Colon (tissue), 2 donors: Measurements from ENCODE around the gene SLC66A2.
"Not testable (repeated sequence)": the region's sequence is repeated elsewhere in the genome, so short reads cannot be mapped to it uniquely, and the experiment has no call there.

Experiments
- FAIRE-seq: peaks from 2 replicates; lab custom pipeline; 2012; peaks lifted over from hg19 to GRCh38; lab: Jason Lieb, UNC
- donor health status: control.
- donor health status: control.

SLC66A2 gene

DNA sequence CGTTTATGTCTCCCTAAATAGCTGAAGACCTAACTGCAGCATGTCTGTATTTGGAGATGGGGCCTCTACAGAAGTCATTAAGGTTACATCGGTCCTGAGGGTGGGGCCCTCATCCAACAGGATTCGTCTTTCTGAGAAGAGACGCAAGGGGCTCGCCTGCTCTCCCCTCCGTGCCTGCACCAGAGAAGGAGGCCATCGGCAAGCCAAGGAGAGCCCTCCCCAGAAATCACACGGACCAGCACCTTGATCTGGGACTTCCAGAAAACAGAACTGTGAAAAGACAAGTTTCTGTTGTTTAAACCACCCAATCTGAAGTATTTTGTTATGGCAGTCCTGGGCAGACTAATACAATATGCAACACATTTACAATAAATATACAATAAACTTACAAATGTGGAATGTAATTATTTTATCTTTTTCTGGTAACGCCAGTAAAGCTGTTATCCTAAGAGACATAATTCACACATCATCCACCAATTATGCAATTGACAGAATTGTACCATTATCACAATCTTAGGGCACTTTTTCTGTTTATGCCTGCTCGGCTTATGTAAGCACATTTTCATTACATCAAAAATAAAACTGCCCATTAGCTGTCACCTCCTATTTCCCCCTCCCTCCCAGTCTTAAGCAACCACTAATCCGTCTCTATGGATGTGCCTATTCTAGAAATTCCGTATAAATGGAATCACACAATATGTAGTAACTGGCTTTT lies 19.1 kb upstream of the SLC66A2 start:
- FAIRE-seq = no peak

DNA sequence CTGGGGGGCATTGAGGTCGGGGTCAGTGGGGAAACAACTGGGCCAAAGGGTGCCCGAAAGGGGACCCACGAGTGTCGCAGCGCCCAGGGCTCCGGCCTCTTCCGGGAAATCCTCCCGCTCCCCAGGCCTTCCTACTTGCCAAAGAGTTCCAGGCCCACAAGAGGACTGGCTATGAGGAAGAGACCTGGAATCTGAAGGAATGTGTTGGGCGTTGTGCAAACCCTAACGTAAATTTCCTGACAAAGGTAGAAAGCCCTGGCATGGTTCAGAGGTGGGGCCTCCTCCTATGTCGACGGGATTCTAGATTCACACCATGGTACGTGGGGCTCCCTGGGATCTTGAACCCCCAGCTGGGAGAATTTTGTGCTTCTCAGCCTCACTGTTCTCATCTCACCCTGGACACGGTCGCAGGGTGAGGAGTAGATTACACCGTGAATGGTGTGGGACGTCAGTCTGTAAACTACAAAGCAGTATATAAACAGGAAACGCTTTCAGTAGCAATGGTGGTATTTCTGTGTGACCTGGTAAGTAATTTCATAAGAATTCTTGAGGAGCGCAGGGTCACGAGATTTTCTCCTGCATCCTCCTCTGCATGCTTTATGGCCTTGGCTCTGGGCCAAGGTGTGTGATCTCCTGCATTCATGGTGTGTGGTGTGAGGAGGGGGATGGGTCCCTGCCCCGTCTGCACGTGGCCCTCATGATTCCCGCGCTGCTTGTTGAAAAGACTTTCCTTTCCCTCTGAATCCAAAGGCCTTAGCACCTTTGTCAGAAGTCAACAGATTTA lies 13.9 kb upstream of the SLC66A2 start:
- FAIRE-seq = no peak

DNA sequence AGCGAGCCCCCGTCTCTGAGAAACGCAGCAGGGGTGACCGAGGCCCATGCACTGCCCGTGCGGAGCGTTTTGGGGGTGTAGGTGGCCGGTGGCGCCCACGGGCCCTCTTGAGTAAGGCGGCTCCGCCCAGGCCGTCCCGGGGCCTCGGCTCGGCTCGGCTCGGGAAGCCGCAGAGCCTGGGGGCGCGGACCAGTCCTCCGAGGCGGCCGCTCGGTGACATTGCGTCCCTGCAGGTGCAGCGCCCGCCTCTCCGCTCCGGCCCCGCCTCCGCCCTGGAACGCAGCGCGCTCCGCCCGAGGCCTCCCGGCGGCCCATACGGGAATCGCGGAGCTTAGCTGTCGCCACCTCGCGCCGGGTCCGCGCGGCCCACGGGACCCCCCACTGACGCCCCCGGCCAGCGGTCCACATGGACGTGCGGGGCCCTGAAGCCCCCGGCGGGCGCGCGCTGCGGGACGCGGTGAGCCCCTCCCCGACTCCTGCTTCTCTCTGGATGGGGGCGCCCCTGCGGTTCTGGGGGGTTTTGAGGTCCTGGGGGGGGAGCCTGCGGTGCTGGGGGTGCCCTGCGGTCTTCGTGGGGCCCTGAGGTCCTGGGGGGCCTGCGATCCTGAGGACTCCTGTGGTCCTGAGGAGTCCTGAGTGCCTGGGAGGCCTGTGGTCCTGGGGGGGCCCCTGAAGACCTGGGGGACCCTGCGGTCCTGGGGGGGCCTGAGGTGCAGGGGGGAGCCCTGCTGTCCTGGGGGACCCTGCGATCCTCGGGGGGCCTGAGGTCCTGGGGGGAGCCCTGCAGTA lies 13.1 kb upstream of the SLC66A2 start, which contains the start of gene HSBP1L1:
TSS of gene HSBP1L1 (plus strand) at position 314 of the 789 bp plus-strand sequence. CDS start at position 407, 93 bp downstream.
- no peak for FAIRE-seq

DNA sequence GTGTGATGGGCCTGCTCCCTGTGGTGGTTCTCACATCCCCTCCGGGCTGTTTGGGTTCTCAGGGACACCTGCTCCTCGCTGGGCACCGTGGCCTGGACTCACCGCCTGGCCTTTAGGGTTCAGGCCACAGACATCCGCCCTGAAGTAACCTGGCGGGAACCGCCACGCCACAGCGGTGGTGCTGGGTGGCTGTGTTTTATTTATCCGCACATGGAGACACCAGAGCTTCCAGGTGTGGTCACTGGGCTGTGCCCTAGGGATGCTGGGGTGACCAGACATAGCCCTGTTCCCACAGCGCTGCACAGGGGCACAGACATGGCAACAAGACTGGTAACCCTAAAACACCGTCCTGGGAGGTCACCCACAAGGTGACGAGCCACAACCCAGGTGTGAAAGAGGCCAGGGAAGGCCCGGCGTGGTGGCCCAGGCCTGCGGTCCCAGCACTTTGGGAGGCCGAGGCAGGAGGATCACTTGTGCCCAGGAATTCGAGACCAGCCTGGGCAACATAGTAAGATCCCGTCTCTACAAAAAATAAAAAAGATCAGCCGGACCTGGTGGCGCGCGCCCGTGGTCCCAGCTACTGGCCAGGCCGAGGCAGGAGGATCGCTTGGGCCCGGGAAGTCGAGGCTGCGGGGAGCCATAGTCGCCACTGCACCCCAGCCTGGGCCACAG lies 12.3 kb upstream of the SLC66A2 start:
- no peak for FAIRE-seq

DNA sequence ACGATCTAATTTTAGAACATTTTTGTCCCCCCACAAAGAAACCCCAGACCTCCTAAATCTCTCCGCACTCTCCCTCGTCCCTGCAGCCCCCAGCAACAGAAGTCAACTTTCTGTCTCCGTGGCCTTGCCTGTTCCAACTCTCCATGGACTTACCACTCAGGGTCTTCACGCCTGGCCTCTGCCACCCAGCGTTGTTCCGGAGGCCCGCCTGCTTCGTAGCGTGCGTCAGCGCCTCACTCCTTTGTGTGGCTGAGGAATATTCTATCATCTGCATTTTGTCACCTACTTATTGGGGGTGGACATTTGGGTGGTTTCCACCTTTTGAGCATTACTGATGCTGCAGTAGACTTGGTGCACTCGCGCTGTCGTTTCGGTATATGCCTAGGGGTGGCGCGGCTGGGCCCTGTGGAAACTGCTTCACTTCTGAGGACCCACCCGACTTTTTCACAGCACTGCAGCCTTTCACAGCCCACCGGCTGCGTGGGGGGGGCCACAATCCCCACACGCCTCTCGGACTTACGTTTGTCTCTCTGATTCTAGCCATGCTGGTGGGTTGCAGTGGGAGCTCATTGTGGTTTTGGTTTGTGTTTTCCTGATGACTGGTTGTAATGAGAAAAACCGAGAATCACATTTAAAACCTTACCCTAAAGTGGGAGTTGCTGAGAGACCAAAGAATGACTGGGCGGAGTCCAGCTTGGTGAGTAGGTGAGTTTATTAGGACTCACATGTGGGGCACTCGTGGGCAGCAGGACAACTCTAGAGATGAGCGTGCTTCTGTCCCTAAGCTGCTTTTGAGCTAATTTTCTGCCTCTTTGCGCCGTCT lies 11.6 kb upstream of the SLC66A2 start:
- no peak for FAIRE-seq

DNA sequence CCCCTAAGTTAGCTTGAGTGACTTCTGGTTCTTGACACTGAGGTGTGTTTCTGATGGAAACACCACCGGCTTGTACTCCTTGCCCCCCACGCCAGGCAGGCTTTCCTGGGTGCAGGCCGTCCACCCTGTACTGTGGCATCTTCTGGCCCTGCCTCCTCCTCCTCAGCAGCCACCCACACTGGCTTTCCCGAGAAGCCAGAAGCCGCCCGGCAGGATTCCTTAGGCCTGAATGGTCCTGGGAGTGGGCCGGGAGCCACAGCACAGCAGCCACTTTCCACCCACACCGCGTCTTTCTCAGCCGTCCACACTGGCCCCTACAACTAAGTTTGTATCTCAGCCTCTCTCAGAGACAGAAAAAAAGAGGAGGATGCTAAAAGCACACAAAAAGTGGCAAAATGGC lies 10.9 kb upstream of the SLC66A2 start:
- FAIRE-seq = no peak

DNA sequence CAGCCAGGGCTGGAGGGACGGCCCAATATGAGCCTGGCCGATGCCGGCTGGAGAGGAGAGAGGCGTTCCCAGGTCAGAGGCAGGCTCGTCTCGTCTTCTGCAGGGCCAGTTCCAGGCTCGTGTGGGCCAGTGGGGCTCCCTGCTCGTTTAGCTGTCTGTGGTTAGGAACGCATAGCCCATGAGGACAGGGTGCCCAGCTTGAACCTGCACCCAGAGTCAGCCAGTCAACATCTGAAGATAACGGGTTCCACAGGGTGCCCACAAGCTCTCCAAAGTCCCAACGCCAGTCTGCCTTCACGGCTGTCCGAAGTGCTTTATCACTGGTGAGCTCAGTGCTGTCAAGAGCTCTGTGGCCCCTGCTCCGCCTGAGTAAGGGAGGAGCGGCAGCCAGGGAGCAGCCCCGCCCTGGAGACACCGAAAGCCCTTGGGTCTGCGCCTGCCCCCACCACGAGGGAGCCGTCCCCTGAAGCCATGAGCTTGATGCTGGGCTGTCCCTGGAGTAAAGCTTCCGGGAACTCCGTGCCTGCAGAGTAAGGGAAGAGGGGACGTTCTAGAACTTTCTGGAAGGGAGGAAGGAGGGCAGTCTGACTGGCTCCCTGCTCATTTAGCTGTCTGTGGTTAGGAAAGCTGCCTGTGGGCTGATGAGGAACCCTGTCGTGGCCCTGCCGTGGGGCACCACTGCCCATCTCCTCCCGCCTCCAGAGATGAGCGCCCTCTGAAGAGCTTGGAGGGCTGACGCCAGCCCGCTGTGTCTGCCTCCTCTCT lies 10.3 kb upstream of the SLC66A2 start:
- no peak for FAIRE-seq

DNA sequence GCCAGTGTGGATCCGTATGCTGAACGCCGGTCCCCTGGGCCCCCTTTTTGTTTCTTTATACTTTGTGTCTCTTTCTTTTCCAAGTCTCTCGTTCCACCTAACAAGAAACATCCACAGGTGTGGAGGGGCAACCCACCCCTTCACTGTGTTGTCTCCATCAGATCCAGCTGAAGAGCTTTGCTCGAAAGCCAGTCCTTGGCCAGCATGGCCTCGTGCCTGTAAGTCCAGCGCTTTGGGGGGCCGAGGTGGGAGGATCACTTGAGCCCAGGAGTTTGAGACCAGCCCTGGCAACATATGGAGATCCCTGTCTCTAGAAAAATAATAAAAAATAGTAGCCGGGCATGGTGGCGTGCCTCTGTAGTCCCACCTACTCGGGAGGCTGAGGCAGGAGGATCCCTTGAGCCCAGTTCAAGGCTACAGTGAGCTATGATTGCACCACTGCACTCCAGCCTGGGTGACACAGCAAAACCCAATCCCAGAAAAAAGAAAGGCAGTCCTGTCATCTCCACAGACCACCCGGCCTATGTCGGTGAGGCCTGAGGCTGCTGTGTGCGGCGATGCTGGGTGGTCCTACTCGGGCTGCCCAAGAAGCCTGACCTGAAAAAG lies 9.6 kb upstream of the SLC66A2 start:
- no peak for FAIRE-seq

DNA sequence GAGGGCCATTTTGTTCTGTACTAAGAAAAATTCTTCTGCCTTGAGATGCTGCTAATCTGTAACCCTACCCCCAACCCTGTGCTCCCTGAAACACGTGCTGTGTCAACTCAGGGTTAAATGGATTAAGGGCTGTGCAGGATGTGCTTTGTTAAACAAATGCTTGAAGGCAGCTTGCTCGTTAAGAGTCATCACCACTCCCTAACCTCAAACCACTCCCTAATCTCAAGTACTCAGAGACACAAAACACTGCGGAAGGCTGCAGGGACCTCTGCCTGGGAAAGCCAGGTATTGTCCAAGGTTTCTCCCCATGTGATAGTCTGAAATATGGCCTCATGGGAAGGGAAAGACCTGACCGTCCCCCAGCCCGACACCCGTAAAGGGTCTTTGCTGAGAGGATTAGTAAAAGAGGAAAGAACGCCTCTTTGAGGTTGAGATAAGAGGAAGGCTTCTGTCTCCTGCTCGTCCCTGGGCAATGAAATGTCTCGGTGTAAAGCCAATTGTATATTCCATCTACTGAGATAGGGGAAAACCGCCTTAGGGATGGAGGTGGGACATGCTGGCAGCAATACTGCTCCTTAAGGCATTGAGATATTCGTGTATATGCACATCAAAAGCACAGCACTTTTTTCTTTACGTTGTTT lies 8.8 kb upstream of the SLC66A2 start:
- FAIRE-seq = not testable (repeated sequence)

DNA sequence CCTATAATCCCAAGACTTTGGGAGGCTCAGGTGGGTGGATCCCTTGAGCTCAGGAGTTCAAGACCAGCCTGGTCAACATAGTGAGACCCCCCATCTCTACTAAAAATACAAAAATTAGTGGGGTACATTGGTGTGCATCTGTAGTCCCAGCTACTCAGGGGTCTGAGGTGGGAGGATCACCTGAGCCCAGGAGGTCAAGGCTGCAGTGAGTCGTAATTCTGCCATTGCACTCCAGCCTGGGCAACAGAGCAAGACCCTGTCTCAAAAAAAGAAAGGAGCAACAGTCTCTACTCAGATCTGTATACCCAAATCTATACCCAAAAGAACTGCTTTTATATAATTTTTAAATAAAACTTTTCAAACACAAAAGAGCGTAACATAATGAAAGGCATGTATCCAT lies 7.5 kb upstream of the SLC66A2 start:
- FAIRE-seq = no peak

DNA sequence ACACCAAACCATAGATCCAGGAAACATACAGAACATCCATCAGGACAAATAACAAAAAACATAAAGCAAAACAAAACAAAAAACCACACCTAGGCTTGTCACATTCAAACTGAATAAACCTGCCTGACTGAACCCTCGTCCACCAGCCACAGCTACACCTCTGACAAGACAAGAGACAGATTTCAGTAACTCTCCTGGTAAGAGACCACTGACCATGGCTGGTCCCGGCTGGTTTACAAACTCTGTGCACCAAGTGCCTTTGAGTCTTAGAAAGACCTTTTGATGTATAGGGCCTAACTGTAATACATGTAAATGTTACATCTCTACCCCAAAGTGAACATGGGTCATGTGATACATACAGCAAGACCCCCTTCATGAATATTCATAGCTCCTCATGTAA lies 4.8 kb upstream of the SLC66A2 start:
- no peak for FAIRE-seq

DNA sequence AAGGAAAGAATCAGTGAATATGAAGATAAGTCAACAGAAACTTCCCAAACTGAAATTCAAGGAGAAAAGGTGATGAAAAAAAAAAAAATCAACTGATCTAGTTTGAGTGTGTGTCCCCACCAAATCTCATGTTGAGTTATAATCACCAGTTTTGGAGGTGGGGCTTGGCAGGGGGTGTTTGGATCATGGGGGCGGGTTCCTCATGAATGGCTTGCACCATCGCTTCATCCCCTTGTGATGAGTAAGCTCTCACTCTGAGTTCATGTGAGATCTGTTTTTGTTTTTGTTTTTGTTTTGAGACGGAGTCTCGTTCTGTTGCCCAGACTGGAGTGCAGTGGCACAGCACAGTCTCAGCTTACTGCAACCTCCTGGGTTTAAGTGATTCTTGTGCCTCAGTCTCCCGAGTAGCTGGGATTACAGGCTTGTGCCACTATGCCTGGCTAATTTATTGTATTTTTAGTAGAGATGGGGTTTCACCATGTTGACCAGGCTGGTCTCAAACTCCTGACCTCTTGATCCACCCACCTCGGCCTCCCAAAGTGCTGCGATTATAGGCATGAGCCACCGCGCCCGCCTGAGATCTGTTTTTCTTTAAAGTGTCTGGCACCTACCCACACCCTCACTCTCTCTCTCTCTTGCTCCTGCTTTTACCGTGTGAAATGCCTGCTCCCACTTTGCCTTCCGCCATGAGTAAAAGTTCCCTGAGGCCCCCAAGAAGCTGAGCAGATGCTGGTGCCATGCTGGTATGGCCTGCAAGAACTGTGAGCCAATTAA lies 4.0 kb upstream of the SLC66A2 start:
- no peak for FAIRE-seq

DNA sequence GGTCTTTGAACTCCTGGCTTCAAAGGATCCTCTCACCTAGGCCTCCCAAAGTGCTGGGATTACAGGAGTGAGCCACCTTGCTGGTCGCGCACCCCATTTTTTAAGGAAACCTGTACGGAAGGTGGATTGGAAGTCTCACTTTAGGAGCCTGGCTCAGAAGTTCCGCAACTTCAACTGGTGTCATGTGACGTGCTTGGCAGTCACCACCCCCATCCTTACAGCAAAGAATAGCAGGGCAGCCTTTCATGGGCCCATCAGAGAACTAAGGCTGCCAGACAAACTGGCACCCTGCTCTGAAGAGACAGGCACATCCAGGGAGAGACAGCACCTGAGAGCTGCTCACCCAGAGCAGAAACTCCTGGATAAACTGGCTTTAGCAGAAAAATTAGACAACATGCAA lies 3.3 kb upstream of the SLC66A2 start:
- FAIRE-seq = no peak

DNA sequence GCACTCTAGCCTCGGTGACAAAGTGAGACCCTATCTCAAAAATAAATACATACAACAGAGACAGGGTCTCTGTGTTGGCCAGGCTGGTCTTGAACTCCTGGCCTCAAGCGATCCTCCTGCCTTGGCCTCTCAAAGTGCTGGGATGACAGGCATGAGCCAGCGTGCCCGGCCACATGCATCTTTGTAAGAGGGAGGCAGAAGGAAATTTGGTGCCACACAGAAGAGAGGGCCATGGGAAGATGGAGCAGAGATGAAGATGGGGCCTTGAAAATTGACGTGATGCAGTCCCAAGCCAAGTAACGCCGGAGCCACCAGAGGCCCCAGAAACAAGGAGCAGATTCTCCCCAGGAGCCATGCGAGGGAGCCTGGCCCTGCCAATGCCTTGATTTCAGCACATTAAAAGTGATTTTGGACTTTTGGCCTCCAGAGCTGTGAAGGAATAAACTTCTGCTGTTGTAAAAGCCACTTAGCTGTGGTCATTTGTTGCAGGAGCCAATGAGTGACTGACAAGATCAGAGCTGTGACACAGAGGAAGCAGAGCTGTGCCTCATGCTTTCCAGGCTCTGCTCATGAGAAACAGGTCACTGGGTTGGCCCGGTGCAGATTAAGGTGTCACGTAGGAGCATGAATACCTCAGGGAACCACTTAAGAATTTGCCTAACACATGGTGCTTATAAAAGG lies 2.7 kb upstream of the SLC66A2 start:
- no peak for FAIRE-seq

DNA sequence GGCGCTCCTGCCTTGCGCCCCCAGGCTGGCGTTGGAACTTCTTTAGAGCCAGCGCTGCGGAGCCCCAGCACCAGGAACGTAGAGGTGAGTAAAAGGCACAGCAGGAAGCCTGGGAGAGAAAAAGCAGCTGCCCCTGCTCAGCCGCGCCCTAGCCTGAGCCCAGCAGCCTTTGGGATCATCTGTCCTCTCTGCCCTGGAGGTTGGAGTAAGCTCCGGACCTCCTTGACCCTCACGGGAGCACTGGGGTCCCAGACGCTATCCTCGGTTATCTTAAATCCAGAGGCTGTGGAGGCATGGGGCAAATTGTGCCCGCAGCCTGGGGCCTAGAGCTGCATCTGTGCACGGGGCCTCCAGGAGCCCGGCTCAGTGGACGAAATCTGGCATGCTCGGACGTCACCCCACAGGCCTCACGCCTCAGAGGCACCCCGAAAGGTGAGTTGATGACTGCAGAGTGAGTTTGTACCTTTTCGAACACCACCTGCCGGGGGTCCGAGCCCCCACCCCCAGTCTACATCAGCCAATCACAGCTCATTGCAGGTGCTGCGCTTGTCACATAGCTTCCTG lies 1.6 kb upstream of the SLC66A2 start:
- FAIRE-seq = no peak

DNA sequence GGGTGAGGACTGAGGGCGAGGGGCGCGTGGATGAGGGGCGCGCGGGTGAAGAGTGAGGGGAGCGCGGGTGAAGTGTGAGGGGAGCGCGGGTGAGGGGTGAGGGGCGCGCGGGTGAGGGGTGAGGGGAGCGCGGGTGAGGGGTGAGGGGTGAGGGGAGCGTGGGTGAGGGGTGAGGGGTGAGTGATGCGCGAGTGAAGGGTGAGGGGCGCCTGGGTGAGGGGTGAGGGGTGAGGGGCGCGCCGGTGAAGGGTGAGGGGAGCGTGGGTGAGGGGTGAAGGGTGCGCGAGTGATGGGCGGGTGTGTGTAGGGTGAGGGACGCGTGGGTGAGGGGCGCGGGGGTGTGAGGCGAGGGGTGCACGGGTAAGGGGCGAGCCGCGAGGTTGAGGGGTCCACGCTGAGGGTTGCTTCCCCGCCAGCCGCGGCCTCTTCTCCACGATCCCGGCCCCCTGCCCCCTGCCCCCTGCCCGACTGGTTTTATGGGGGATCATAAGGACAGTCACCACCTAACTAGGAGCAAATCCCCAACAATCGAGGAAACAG lies 1.1 kb upstream of the SLC66A2 start:
- no peak for FAIRE-seq

DNA sequence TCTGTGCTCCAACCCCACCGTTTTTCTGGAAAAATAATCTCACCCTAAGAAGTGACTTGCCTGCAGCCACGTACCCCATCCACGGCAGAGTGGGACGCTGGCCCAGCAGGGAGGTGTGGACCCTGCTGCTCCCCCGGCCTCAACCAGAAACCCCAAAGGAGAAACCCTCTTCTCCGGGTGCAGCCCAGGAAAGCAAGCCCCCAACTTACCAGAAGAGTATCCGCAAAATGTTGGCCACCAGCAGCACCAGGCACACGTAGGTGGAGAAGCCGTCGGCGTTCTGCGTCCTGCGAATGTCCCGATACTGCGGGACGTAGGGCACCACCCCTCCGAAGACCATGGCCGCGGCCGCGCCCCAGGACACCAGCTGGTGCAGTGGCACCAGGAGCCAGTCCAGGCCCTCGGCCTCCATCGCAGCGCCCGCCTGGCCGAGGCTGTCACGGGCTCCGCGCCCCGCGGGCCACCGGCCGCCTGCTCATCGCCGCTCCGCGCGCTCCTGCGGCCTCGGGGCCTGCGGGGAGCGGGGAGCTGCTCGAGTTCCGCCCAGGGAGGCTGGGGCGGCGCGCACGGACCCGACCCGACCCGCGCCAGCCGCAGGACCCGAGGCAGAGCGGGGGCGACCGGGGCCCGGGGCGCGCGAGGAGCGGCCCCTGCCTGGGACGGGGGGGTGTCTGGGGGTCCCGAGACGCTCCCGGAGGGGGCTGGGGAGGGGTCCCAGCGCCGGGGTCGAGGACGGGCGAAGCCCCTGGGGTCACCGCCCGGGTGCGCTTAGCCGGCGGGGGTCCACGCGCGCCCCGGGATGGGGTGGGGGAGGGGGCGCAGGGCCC lies 725 bp downstream of the SLC66A2 start:
- no peak for FAIRE-seq
